Measurements from ENCODE around the gene IKZF2.

Gene IKZF2

DNA sequence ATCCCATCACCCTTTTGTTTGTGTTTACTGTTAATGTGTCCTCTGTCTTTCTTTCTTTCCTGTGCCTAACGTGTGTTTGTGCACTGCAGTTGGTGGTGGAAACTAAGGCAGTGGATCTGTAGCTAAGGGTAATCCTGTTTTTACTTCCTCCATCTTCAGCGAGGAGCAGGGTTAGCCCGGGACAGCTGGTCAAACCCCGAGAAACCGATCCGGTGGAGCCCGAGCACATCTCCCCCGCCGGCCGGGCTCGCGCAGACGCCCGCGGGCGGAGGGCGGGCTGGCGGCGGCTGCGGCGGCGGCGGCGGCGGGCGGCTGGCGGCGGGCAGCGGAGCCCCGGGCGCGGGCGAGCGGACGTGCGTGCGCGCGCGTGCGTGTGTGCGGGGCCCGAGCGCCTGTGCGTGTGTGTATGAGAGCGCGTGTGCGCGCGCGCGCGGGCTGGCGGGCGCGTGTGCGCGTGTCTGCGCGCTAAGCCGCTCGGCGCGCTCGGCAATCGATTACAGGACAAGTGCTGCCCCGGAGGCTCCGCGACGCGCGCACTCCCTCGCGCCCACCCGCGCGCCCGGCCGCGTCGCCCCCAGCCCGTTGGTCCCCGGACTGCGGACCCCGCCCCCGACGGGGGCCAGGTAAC, at the start of gene IKZF2:
Gene IKZF2, minus strand, starts transcription at position 176 of the 628 bp plus-strand sequence. CDS start 2,983 bp downstream, outside the sequence.
- peak; percentile 66 for DNase-seq

- DNase-seq = no peak
These were observed 48.5 kb upstream of the IKZF2 start for GRCh38 chr2:213199871-213200270.

DNA sequence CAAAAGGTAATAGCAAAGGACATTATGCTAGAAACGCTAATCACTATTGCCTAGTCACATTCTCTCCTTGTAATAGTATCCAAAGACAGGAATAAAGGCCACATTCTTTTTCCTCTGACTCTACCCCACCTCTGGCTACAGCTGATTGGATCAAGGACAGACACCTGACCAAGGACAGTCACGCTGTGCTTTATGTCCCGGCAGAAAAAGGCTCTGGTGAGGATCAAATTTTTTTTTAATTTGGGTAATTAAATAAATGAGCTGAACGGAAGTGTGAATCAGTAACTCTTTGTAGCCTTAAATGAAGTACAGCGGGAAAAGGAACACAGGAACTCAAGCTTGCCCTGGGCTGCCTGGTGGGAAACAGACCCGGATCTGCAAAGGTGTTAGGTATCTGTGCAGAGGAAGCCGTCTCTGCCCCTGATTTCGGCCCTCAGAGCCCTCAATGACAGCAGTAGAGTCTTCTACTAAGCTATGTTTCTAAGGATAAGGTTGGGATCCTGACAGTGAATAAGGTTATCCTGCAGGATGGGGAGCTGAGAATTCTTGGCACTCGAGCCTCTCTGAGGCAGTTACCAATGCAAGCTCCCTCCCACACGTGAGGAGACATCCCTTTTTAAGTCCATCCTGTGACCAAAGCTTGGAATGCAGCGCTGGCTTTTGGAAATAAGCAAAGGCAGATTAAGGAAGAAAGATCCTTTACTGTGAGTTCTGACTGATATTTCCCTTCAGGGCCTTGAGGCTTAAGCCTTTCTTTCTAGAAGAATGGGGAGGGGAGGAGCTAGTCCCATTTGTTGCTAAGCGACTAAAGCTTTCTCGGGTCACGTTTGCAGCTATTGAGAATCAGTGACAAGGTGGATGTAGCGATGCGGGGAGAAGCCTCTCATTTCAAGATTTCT, 37.8 kb upstream of the IKZF2 start:
- DNase-seq = no peak

- DNase-seq = no peak
These were observed 37.1 kb upstream of the IKZF2 start for GRCh38 chr2:213188533-213188867.

DNA sequence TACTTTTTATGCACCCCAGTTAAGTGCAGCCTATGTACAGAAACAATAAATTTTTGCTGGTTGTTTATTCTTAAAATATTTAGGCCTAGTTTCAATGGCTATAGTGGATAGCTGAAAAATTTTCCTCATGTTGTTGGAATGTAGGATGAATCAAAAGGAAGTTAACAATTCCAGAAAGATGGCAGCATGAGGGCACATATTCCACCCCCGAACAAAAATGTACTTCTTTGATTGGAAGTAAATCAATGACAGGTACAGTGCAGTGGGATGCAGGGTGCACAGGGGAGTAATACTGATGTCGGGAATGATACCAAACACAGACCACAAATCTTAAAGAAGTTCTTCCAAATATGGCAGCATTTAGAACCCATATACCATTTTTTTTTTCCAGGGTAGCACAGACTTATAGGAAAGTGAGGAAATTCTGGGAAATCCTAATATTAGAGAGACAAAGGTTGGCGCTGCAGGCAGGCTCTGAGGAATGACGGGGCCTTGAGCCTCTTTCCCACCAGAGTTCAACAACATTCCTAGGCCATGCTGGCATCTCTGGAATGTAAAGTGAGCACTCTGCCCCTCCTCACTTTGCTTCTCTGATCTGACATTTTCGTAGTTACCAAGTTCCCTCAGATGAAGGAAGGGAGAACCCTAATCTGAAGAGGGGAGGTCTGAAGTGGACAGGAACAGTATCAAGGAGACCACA, 36.6 kb upstream of the IKZF2 start:
- DNase-seq = no peak

- no peak for DNase-seq
These were observed 36.0 kb upstream of the IKZF2 start for GRCh38 chr2:213187386-213187785.

DNA sequence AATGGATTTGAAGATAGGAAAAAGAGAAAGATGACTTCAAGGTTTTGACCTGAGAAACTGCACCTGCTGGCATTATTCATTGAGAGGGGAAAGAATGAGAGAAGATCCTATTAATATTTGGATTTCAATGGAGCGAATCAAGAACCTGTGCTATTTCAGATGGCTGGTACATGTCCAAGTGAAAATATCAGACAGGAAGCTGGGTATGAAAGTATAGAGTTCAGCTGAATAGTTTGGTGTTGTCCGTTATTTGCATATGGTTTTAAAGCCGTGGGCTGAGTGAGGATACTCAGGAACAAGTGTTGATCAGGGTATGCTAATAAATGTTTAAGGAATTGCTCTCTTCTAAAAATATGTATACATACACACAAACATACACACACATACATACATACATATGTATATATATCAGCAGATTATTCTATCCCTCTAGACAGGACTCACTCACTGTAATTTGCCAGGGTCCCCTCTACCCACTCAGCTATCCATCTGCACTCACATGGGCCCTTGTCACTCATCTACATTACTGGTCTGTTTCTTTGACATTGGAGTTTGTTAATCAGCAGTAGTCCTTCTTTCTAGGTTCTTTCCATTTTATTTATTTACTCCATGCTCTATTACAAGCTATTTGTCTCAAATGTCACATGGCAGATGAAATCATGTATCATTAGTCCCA, 33.9 kb upstream of the IKZF2 start:
- no peak for DNase-seq

GRCh38 chr2:213181712-213182111, 30.3 kb upstream of the IKZF2 start:
- no peak for DNase-seq

DNA sequence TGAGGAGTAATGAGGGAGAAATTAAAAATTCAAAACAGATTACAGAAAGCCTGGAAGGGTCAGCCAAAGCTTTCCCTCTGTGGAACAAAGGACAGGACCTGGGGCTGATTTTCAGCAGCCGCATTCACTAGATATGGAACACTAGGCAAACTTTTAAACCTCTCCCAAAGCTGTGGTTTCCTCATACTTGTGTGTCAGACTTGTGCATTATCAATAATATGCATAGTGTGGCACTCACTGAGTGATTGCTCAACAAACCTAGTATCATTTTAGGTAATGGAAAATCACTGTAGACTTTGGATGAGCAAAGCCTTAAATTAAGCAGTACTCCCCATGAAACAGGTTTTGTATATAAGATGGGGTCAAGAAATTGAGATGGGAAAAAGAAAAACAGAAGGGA, 26.3 kb upstream of the IKZF2 start:
- no peak for DNase-seq

DNA sequence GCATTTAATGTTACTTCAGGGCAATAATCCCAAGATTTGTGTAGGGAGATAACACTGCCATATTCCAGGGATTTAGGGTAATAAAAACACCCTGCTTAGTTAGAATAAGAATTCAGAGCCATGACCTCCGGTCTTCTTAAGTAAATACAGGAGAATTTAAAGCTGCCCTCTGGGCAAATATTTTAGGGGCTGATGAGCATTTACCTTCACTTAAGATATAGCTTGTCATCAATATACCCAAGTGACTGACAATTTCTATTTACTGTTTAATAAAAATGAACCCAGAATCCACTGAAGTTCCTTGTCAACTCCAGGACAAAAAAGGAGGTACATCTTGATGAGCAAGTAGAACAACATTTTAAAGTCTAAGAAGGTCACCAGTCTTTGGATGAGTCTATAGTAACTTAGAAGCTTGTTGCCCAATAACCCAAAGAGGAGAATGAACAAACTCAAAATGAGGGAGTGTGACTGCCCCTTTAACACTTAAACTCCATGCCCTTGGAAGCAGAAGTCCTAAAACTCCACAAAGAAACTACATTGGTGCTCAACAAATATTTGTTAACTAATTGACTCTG, 24.3 kb upstream of the IKZF2 start:
- DNase-seq = no peak

GRCh38 chr2:213172641-213173040, 21.2 kb upstream of the IKZF2 start:
- DNase-seq = no peak

DNA sequence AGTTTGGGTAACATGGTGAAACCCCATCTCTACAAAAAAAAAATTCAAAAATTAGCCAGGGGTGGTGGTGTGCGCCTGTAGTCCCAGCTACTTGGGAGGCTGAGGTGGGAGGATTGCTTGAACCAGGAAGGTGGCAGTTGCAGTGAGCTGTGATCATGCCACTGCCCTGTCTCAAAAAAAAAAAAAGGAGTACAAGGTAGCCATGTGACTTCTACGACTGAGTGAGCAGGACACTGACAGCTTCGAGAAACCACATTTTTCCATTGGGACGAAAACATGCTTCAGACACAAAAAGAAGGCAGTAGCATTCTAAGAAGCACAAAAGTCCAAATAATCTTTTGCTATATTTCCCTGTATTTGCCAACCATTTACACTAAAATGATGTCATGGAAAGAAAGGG, 19.7 kb upstream of the IKZF2 start:
- DNase-seq = no peak

DNA sequence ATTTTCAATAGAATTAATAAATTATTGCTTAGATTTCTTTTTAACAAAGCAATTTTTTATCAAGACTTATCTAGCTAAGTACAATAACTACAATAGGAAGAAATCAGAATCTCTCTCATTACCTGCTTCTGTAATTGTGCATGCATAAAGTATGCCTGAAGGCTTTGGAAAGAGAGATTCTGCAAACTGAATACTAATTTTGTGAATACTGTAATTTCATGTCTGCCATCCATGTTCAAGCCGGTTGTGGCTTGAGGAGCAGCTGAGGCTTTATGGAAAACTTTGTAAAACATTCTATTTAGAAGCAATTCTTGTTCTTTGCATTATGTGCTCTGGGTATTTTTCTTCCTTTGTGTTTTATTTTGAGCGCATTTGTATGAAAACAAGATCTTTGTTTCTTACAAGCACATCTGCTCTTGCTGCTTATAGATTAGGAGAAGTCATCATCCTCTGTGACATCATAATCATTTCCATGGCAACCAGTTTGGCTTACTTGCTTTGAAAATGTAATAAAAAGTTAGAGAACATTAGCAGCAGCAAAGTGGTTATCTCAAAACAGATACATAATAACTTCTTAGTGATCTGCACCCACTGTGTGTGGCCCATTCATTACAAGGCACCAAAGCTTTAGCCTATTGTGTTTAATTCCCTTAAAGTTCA, 16.0 kb upstream of the IKZF2 start:
- no peak for DNase-seq

GRCh38 chr2:213166109-213166508, 14.7 kb upstream of the IKZF2 start:
- DNase-seq = no peak

GRCh38 chr2:213164263-213164662, 12.9 kb upstream of the IKZF2 start:
- DNase-seq = no peak

- no peak for DNase-seq
These were observed 11.2 kb upstream of the IKZF2 start for GRCh38 chr2:213162516-213163118.

DNA sequence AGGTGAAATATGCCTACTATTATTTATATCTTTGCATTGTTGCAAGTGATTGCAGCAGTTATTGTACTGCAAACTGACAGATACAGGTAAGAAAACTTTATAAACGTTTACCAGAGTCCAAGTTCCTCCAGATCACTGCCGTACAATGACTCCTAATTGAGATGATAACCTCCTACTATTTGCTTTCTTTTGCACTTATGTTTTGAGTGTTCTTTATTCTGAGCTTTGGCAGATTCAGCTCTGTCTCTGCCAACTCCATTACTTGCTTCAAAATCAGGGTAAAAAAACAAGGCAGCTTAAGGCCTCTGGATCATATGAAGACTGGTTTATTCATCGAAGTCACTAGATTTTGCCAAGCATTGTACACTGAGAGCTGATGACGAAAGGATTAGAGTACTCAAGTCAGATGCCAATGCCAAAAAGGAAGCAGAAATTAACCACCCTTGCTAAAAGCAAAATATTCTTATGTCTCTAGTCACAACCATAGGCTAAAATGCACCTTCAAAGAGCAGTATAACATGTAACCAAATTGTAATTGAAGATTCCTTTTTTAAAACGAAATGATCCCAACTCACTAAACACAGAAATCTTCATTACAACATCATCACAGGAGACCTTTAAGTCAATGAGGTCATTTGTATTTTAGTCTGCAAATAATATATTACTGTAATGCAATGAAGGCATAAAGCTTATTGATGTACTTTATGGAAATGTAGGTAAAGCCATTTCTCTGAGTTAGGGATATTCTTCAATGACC, 10.5 kb upstream of the IKZF2 start:
- no peak for DNase-seq

GRCh38 chr2:213159768-213160167, 8.4 kb upstream of the IKZF2 start:
- no peak for DNase-seq

- no peak for DNase-seq
These were observed 5.8 kb upstream of the IKZF2 start for GRCh38 chr2:213157242-213157641.

GRCh38 chr2:213156717-213157116, 5.3 kb upstream of the IKZF2 start:
- DNase-seq = no peak

DNA sequence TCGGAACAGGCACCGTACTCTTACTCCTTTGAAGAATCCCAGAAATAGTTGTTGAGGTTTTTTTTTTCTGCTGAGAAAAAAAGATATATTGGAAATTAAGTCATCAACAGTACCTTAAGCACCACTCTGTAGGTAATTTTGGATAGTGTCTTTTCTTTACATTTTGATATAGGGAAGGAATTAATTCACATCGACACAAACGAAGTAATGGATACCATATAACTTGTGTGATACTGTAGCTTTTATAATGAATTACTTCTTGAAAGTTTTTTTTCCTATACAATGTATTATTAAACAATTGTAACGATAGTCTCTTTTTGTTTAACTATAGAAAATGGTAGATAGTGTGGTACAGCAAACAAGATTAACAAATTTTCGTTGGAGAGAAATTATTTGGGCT, 1.5 kb upstream of the IKZF2 start:
- no peak for DNase-seq

All from NCI-H1048 (cell line).